ENCODE results near the gene S100A1. TPM values are rescaled to one million over a fixed set of nuclear protein-coding genes. Genes with fewer than 3 reads are reported as not detected.

Gene S100A1
- total and polyA plus RNA-seq, 2 of the 13 experiments (the other 11 are each of a cell fraction or from before 2014, with no cell fraction given), result 120 to 251 TPM

DNA sequence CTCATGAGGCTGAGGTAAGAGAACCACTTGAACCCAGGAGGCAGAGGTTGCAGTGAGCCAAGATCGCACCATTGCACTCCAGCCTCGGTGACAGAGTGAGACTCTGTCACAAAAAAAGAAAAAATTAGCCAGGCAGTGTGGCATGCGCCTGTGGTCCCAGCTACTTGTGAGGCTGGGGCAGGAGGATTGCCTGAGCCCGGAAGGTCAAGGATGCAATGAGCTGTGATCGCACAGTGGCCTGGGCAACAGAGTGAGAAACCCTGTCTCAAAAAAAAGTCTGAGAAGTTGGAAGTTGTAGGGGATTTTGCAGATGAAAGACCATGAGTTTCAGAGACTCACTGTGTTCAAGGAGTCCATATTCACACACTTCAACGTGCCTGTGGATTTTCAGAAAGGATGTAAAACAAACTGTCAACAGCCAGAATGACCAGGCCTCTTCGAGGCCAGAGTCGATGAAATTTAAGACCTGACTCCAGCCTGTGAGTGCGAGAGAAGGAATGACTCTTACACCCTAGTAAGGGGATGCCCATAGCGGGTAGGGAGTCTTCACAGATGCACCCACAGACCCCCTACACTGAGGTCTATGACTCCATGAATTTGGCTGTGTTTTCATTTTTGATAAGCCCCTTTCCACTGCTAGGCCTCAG is 3.1 kb upstream of the S100A1 start:
- no peak overlapping the region for H3K4me3 ChIP-seq (replicated peaks in 1 of 3; ENCODE audit: insufficient read depth in 1 of 3, low read depth in 2 of 3, low read length in 3 of 3)
- ChIA-PET CTCF (ENCODE audit: low intra/inter-chr PET ratio, low total read pairs) (no interaction called here), POLR2A (interaction anchor here (15.2 kb wide), 1 partner anchor 14 kb away, joined by 390 read pairs; the partner anchor contains the start of genes S100A14 and S100A16)
- H3K27me3 ChIP-seq (ENCODE audit: control insufficient read depth in 1 of 2, insufficient read depth in 2 of 2, low read length in 2 of 2), result no peaks in the 10 kb centered on the region
- WGBS (ENCODE audit: low lambda C conversion rate), result 94% methylated on average over 10 of the region's 10 CpGs
- no peaks in the 10 kb centered on the region for H3K9me3 ChIP-seq (ENCODE audit: low read length)
- no peak overlapping the region for H2AFZ ChIP-seq (ENCODE audit: low read length)
- H3K27ac ChIP-seq (ENCODE audit: extremely low read length, insufficient read depth, low read length), result no peak overlapping the region
- no TSS peak for BruUV-seq (replicated peaks)
- no peak for DNase-seq (ENCODE audit: low spot score)
- H3K4me2 ChIP-seq (ENCODE audit: low read depth, low read length), result no peak overlapping the region
- in situ Hi-C loops (cut with HindIII; ENCODE audit: extremely low pct_ligation_motif_present, low pct_unique_long_range_greater_than_20kb) (loop anchor here (5.0 kb wide), 2 partner anchors 53 to 118 kb away; no protein-coding TSS in a partner anchor), intact Hi-C loops (cut with micrococcal nuclease; ENCODE audit: unreplicated experiment) (loop anchor here (5.0 kb wide), 1 partner anchor 113 kb away; no protein-coding TSS in a partner anchor)
- no peak for ATAC-seq
- H3K9ac ChIP-seq (ENCODE audit: insufficient read depth, low read depth, low read length), result no peak overlapping the region
- H3K4me1 ChIP-seq (ENCODE audit: insufficient read depth, low read length), result peaks cover 35% of the 10 kb centered on the region
- TF ChIP-seq, protein P1, sequence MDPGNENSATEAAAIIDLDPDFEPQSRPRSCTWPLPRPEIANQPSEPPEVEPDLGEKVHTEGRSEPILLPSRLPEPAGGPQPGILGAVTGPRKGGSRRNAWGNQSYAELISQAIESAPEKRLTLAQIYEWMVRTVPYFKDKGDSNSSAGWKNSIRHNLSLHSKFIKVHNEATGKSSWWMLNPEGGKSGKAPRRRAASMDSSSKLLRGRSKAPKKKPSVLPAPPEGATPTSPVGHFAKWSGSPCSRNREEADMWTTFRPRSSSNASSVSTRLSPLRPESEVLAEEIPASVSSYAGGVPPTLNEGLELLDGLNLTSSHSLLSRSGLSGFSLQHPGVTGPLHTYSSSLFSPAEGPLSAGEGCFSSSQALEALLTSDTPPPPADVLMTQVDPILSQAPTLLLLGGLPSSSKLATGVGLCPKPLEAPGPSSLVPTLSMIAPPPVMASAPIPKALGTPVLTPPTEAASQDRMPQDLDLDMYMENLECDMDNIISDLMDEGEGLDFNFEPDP (CRISPR knock-in tag; conservative IDR thresholded peaks at IDR 0.05), result no peak
- no peak for TF ChIP-seq CBX5 (CRISPR knock-in tag; IDR thresholded peaks at IDR 0.05; ENCODE audit: borderline replicate concordance)
- no peak for TF ChIP-seq ZNF337 (CRISPR knock-in tag; IDR thresholded peaks at IDR 0.05; ENCODE audit: borderline replicate concordance, low read depth)
- TF ChIP-seq GPN1 (CRISPR knock-in tag; IDR thresholded peaks at IDR 0.05; ENCODE audit: borderline replicate concordance), result no peak
- TF ChIP-seq MATR3 (CRISPR knock-in tag; IDR thresholded peaks at IDR 0.05), result no peak
- TF ChIP-seq ATRX (CRISPR knock-in tag; IDR thresholded peaks at IDR 0.05; ENCODE audit: borderline replicate concordance), result no peak
- no peak for TF ChIP-seq JDP2 (CRISPR knock-in tag; IDR thresholded peaks at IDR 0.05; ENCODE audit: borderline replicate concordance)
- TF ChIP-seq ZNF354B (CRISPR knock-in tag; IDR thresholded peaks at IDR 0.05), result no peak
- no peaks in the 10 kb centered on the region for H4K20me1 ChIP-seq (ENCODE audit: insufficient read depth, low read length)
- no peak for FAIRE-seq
- peaks cover 2 to 3% of the 10 kb centered on the region in 2 experiments; a peak in 2 of 5 replicates for H3K36me3 ChIP-seq (replicated peaks in 1 of 2; ENCODE audit: control insufficient read depth in 1 of 2, insufficient read depth in 2 of 2, low read length in 2 of 2)
- peaks cover 29% of the 10 kb centered on the region for H3K79me2 ChIP-seq (ENCODE audit: insufficient read depth, low read length)
